Body of pancreas (tissue), 4 donors: ENCODE results near the gene TEAD1. TPM values are rescaled to one million over a fixed set of nuclear protein-coding genes. Genes with fewer than 3 reads are reported as not detected.

Experiments used
- ATAC-seq: fragments of 150-250 bp; one replicate; pipeline ENCODE4 v1.9.1; 2016
- DNase-seq, 4 donors: peaks; one replicate each; pipeline ENCODE4 v3.0.0-alpha.2; 2019
- H3K27ac ChIP-seq, 4 donors: fragments of 200-600 bp; sonication (generic); 1 replicate in 3 of 4; 2 replicates in 1 of 4; pipeline versions ENCODE4 v1.5.1 to v1.6.1; 2016 to 2019; ENCODE audit warnings: mild to moderate bottlenecking in 1 of 4, mixed read lengths in 1 of 4, moderate library complexity in 1 of 4
- H3K27me3 ChIP-seq, 2 donors: fragments of 200-600 bp; sonication (generic); one replicate each; pipeline ENCODE4 v1.6.0; 2016; ENCODE audit warnings: mild to moderate bottlenecking in 1 of 2
- H3K36me3 ChIP-seq, 2 donors: fragments of 200-600 bp; sonication (generic); replicated peaks in 1 of 2; 2 replicates each; pipeline ENCODE4 v1.5.1; 2016; ENCODE audit warnings: low read depth in 2 of 2; ENCODE audit not compliant: insufficient read depth in 1 of 2
- H3K4me1 ChIP-seq: fragments of 200-600 bp; sonication (generic); one replicate; pipeline ENCODE4 v1.6.0; 2016
- H3K4me3 ChIP-seq, 2 donors: fragments of 200-600 bp; sonication (generic); 1 replicate in 1 of 2; 2 replicates in 1 of 2; pipeline ENCODE4 v1.5.1; 2016 to 2019
- H3K9me3 ChIP-seq, 3 donors: fragments of 200-600 bp; sonication (generic); 1 replicate in 2 of 3; 2 replicates in 1 of 3; pipeline ENCODE4 v1.5.1; 2016
- CTCF ChIP-seq, 7 experiments: fragments of 450-650 bp in 4 of 7; fragments of 200-600 bp in 3 of 7; sonication (generic) in 3 of 7; IDR thresholded peaks; one replicate each; pipeline ENCODE4 v1.5.1; 2016 to 2019; ENCODE audit warnings: antibody characterized with exemption in 7 of 7
- POLR2A ChIP-seq, 3 donors: fragments of 450-650 bp; IDR thresholded peaks; one replicate each; pipeline ENCODE4 v1.6.1; 2016; ENCODE audit warnings: antibody characterized with exemption in 3 of 3, mild to moderate bottlenecking in 2 of 3
- WGBS, 2 donors: methylation state at CpG; one replicate each; pipeline ENCODE4 v1.1.5; 2017; 5-methylcytosine and 5-hydroxymethylcytosine counted together
- intact Hi-C: fragments of 100-400 bp; cut with DNase I; formaldehyde crosslinking; loops from one replicate; pipeline ENCODE4 v1.15.1; 2023
- total RNA-seq, 2 donors: library from RNA; depleted of rRNA; stranded (reverse); fragments of >200 nt; gene quantifications; one replicate each; pipeline ENCODE4 v1.1.0, GENCODE V29; 2016

TEAD1 gene
- total RNA-seq, 2 donors from 2014 or later = 36.9 to 55.0 TPM

GRCh38 chr11:12815931-12816494 is 141.8 kb downstream of the TEAD1 start:
- intact Hi-C loops = no loop called here
- Histone ChIP-seq H3K36me3 (no peaks in the 10 kb centered on the region), H3K27me3 (no peaks in the 10 kb centered on the region), H3K27ac (no peak overlapping the region), H3K4me3 (no peak overlapping the region), H3K9me3 (no peaks in the 10 kb centered on the region), H3K4me1 (peaks cover 26% of the 10 kb centered on the region)
- WGBS, 2 donors = 84 to 86% methylated on average over 10 of the region's 10 CpGs
- no peak for DNase-seq
- TF ChIP-seq CTCF (IDR thresholded peaks at IDR 0.05) (no peak), POLR2A (IDR thresholded peaks at IDR 0.05) (no peak)
- ATAC-seq = no peak

- Histone ChIP-seq H3K36me3 (no peaks in the 10 kb centered on the region), H3K27me3 (no peaks in the 10 kb centered on the region), H3K9me3 (no peaks in the 10 kb centered on the region), H3K4me1 (peaks cover 26% of the 10 kb centered on the region), H3K4me3 (no peak overlapping the region), H3K27ac (peak overlapping the region in 1 of 4 donors; percentile 36)
- TF ChIP-seq POLR2A (IDR thresholded peaks at IDR 0.05) (no peak), CTCF (IDR thresholded peaks at IDR 0.05) (no peak)
- DNase-seq (no peak), ATAC-seq (no peak)
- 53 to 69% methylated on average over 6 of the region's 6 CpGs for WGBS, 2 donors
- intact Hi-C loops = no loop called here
Measured at GRCh38 chr11:12817681-12818332, 143.6 kb downstream of the TEAD1 start.

- H3K9me3 ChIP-seq = no peaks in the 10 kb centered on the region
- no peak overlapping the region for H3K4me3 ChIP-seq
- H3K4me1 ChIP-seq = peaks cover 31% of the 10 kb centered on the region
- WGBS, 2 donors = 91 to 100% methylated on average over 4 of the region's 4 CpGs
- ATAC-seq (no peak), DNase-seq (no peak)
- intact Hi-C loops = no loop called here
- H3K27ac ChIP-seq = peak overlapping the region in 1 of 4 donors; percentile 36
- no peaks in the 10 kb centered on the region for H3K36me3 ChIP-seq
- TF ChIP-seq POLR2A (IDR thresholded peaks at IDR 0.05) = no peak
- no peak for TF ChIP-seq CTCF (IDR thresholded peaks at IDR 0.05)
- no peaks in the 10 kb centered on the region for H3K27me3 ChIP-seq
Measured at GRCh38 chr11:12818333-12819015, 144.3 kb downstream of the TEAD1 start.

- TF ChIP-seq POLR2A (IDR thresholded peaks at IDR 0.05) (no peak), CTCF (IDR thresholded peaks at IDR 0.05) (no peak)
- Histone ChIP-seq H3K27ac (no peak overlapping the region), H3K4me3 (no peak overlapping the region), H3K4me1 (peaks cover 50% of the 10 kb centered on the region), H3K36me3 (no peaks in the 10 kb centered on the region), H3K27me3 (no peaks in the 10 kb centered on the region), H3K9me3 (no peaks in the 10 kb centered on the region)
- WGBS, 2 donors = 88 to 93% methylated on average over 4 of the region's 4 CpGs
- intact Hi-C loops = no loop called here
- DNase-seq (no peak), ATAC-seq (no peak)
Measured at GRCh38 chr11:12822392-12823022, 148.3 kb downstream of the TEAD1 start.
